DOHH2 (cell line): ENCODE measurements around the gene FAM78A.
A peak's percentile ranks its signal among the peaks of the same experiment; 100 is the strongest.

Experiments
- H3F3A ChIP-seq: fragments of 200-600 bp; sonication (generic), shearing (Covaris generic); 2 replicates; pipeline ENCODE4 v1.6.0; 2016; ENCODE audit warnings: antibody characterized with exemption, mild to moderate bottlenecking; ENCODE audit not compliant: control insufficient read depth, insufficient read depth
- H3K27ac ChIP-seq: fragments of 200-600 bp; sonication (generic); 2 replicates; pipeline ENCODE4 v1.5.1; 2014; ENCODE audit warnings: low read depth, mild to moderate bottlenecking, low read length, moderate library complexity
- H3K27me3 ChIP-seq: fragments of 200-600 bp; sonication (generic); 2 replicates; pipeline ENCODE4 v1.6.1; 2014; ENCODE audit warnings: mild to moderate bottlenecking, low read length, mixed read lengths; ENCODE audit not compliant: control insufficient read depth
- H3K36me3 ChIP-seq: fragments of 200-600 bp; sonication (generic); 2 replicates; pipeline ENCODE4 v1.6.1; 2014; ENCODE audit warnings: mild to moderate bottlenecking, low read length, moderate library complexity, mixed read lengths; ENCODE audit not compliant: control insufficient read depth
- H3K4me1 ChIP-seq: fragments of 200-600 bp; sonication (generic); 2 replicates; pipeline ENCODE4 v1.6.1; 2014; ENCODE audit warnings: mild to moderate bottlenecking, low read length, mixed read lengths; ENCODE audit not compliant: control insufficient read depth
- H3K4me2 ChIP-seq: fragments of 200-600 bp; sonication (generic); 2 replicates; pipeline ENCODE4 v1.6.0; 2014; ENCODE audit warnings: mild to moderate bottlenecking, low read length, moderate library complexity
- H3K4me3 ChIP-seq: fragments of 200-600 bp; sonication (generic); 2 replicates; pipeline ENCODE4 v1.5.1; 2014; ENCODE audit warnings: mild to moderate bottlenecking, low read length, mixed read lengths
- H3K79me2 ChIP-seq: fragments of 200-600 bp; sonication (generic); 2 replicates; pipeline ENCODE4 v1.6.1; 2014; ENCODE audit warnings: mild to moderate bottlenecking, low read length, mixed read lengths; ENCODE audit not compliant: control insufficient read depth
- H3K9me2 ChIP-seq: fragments of 200-600 bp; sonication (generic); replicated peaks from 2 replicates; pipeline ENCODE4 v1.6.1; 2014; ENCODE audit warnings: mild to moderate bottlenecking, low read length, mixed read lengths; ENCODE audit not compliant: control insufficient read depth
- H3K9me3 ChIP-seq: fragments of 200-600 bp; sonication (generic); 2 replicates; pipeline ENCODE4 v1.6.1; 2014; ENCODE audit warnings: antibody characterized with exemption, low read length, mixed read lengths; ENCODE audit not compliant: control insufficient read depth, insufficient read depth
- H4K20me1 ChIP-seq: fragments of 200-600 bp; sonication (generic); 2 replicates; pipeline ENCODE4 v1.6.0; 2014; ENCODE audit warnings: low read depth, mild to moderate bottlenecking, antibody characterized with exemption, low read length, moderate library complexity; ENCODE audit not compliant: control insufficient read depth, insufficient read depth
- CTCF ChIP-seq: fragments of 200-600 bp; sonication (generic); IDR thresholded peaks from one replicate; pipeline ENCODE4 v1.5.1; 2014; ENCODE audit warnings: antibody characterized with exemption, mild to moderate bottlenecking, low read depth, low read length; ENCODE audit not compliant: poor library complexity, severe bottlenecking
- EZH2phosphoT487 ChIP-seq: fragments of 200-600 bp; sonication (generic); IDR thresholded peaks from 2 replicates; pipeline ENCODE4 v1.6.1; 2017; ENCODE audit warnings: borderline replicate concordance, mild to moderate bottlenecking, antibody characterized with exemption, low read length, moderate library complexity, mixed read lengths

FAM78A gene

GRCh38 chr9:131275332-131276093, 797 bp downstream of the FAM78A start:
- no peaks in the 10 kb centered on the region for H3K9me2 ChIP-seq
- H4K20me1 ChIP-seq, result no peaks in the 10 kb centered on the region
- peak overlapping the region; percentile 100 for H3K4me2 ChIP-seq
- H3F3A ChIP-seq, result peaks cover 9% of the 10 kb centered on the region
- no peaks in the 10 kb centered on the region for H3K9me3 ChIP-seq
- peaks cover 60% of the 10 kb centered on the region for H3K79me2 ChIP-seq
- H3K27ac ChIP-seq, result peak overlapping the region; percentile 80
- peak overlapping the region; percentile 96 for H3K4me3 ChIP-seq
- peaks cover 43% of the 10 kb centered on the region for H3K36me3 ChIP-seq
- no peaks in the 10 kb centered on the region for H3K27me3 ChIP-seq
- TF ChIP-seq EZH2phosphoT487, result no peak
- peak; percentile 45 for TF ChIP-seq CTCF
- peaks cover 46% of the 10 kb centered on the region for H3K4me1 ChIP-seq

GRCh38 chr9:131274674-131275331, 1.5 kb downstream of the FAM78A start:
- H3K27me3 ChIP-seq, result no peaks in the 10 kb centered on the region
- no peaks in the 10 kb centered on the region for H3K9me3 ChIP-seq
- peaks cover 66% of the 10 kb centered on the region for H3K79me2 ChIP-seq
- H3F3A ChIP-seq, result peaks cover 12% of the 10 kb centered on the region
- peak overlapping the region; percentile 100 for H3K4me2 ChIP-seq
- peak overlapping the region; percentile 80 for H3K27ac ChIP-seq
- TF ChIP-seq CTCF, result no peak
- TF ChIP-seq EZH2phosphoT487, result no peak
- H3K4me3 ChIP-seq, result peak overlapping the region; percentile 96
- no peaks in the 10 kb centered on the region for H4K20me1 ChIP-seq
- no peaks in the 10 kb centered on the region for H3K9me2 ChIP-seq
- H3K4me1 ChIP-seq, result peaks cover 53% of the 10 kb centered on the region
- H3K36me3 ChIP-seq, result peaks cover 43% of the 10 kb centered on the region

GRCh38 chr9:131273856-131274673, 2.2 kb downstream of the FAM78A start:
- Histone ChIP-seq H3K4me1 (peaks cover 60% of the 10 kb centered on the region), H3K4me3 (peak overlapping the region; percentile 96)

More at GRCh38 chr9:131273856-131274673, 2.2 kb downstream of the FAM78A start:
- Histone ChIP-seq H3K27me3 (no peaks in the 10 kb centered on the region), H4K20me1 (no peaks in the 10 kb centered on the region), H3K27ac (peak overlapping the region; percentile 80), H3K9me2 (no peaks in the 10 kb centered on the region), H3K36me3 (peaks cover 45% of the 10 kb centered on the region), H3K79me2 (peaks cover 73% of the 10 kb centered on the region), H3F3A (peaks cover 16% of the 10 kb centered on the region), H3K9me3 (no peaks in the 10 kb centered on the region), H3K4me2 (peak overlapping the region; percentile 100)
- TF ChIP-seq CTCF (no peak), EZH2phosphoT487 (no peak)
